Measurements from ENCODE around the gene GDF7.

The GDF7 gene

GRCh38 chr2:20676353-20677215, 9.6 kb downstream of the GDF7 start:
- Histone ChIP-seq H2BK5ac (ENCODE audit: low read depth, low read length, poor library complexity, severe bottlenecking) (no peak overlapping the region), H3K27me3 (ENCODE audit: control insufficient read depth in 1 of 2, insufficient read depth in 1 of 2, low read length in 2 of 2) (peaks cover 0 to 27% of the 10 kb centered on the region in 2 experiments), H2AK5ac (ENCODE audit: low read length, severe bottlenecking) (no peak overlapping the region), H2BK12ac (ENCODE audit: low read length in 2 of 2) (no peak overlapping the region), H3K36me3 (ENCODE audit: control insufficient read depth in 1 of 2, insufficient read depth in 2 of 2, low read depth in 1 of 2, low read length in 2 of 2) (peaks cover 16 to 52% of the 10 kb centered on the region in 2 experiments), H3K23ac (ENCODE audit: low read length in 2 of 2) (no peak overlapping the region), H2BK120ac (ENCODE audit: low read depth, low read length) (no peak overlapping the region), H4K91ac (ENCODE audit: low read length) (no peak overlapping the region), H4K8ac (ENCODE audit: low read length) (no peak overlapping the region), H2AFZ (ENCODE audit: low read depth, low read length) (no peak overlapping the region), H3K79me1 (replicated peaks; ENCODE audit: low read length, poor library complexity, severe bottlenecking) (peaks cover 4% of the 10 kb centered on the region), H2BK15ac (ENCODE audit: low read depth, poor library complexity, severe bottlenecking) (no peak overlapping the region), H3K9me3 (ENCODE audit: control insufficient read depth, low read length) (no peaks in the 10 kb centered on the region), H3K14ac (ENCODE audit: low read length in 2 of 2) (no peak overlapping the region), H3K4ac (ENCODE audit: low read depth in 1 of 2, low read length in 2 of 2) (no peak overlapping the region), H3K4me3 (ENCODE audit: insufficient read depth in 1 of 2, low read depth in 1 of 2, low read length in 2 of 2) (no peak overlapping the region), H3K4me1 (ENCODE audit: control insufficient read depth, insufficient read depth, low read depth, low read length) (peaks cover 34% of the 10 kb centered on the region), H3K9ac (ENCODE audit: low read length) (no peak overlapping the region), H3K4me2 (ENCODE audit: low read length, poor library complexity, severe bottlenecking) (no peak overlapping the region), H3K27ac (ENCODE audit: low read length, poor library complexity, severe bottlenecking) (no peak overlapping the region), H3K18ac (ENCODE audit: low read depth in 1 of 2, low read length in 2 of 2) (no peak overlapping the region)
- WGBS: 89% methylated on average over 12 of the region's 12 CpGs
- DNase-seq: no peak

GRCh38 chr2:20677301-20678085, 10.5 kb downstream of the GDF7 start:
- no peak overlapping the region for H2AFZ ChIP-seq (ENCODE audit: low read depth, low read length)
- peaks cover 0 to 18% of the 10 kb centered on the region in 2 experiments for H3K27me3 ChIP-seq (ENCODE audit: control insufficient read depth in 1 of 2, insufficient read depth in 1 of 2, low read length in 2 of 2)
- H3K27ac ChIP-seq (ENCODE audit: low read length, poor library complexity, severe bottlenecking): no peak overlapping the region
- no peak overlapping the region for H4K8ac ChIP-seq (ENCODE audit: low read length)
- DNase-seq: no peak
- H3K9me3 ChIP-seq (ENCODE audit: control insufficient read depth, low read length): no peaks in the 10 kb centered on the region
- WGBS: 83% methylated on average over 15 of the region's 15 CpGs
- H3K9ac ChIP-seq (ENCODE audit: low read length): no peak overlapping the region
- H3K79me1 ChIP-seq (replicated peaks; ENCODE audit: low read length, poor library complexity, severe bottlenecking): peaks cover 2% of the 10 kb centered on the region
- no peak overlapping the region for H2AK5ac ChIP-seq (ENCODE audit: low read length, severe bottlenecking)
- no peak overlapping the region for H2BK15ac ChIP-seq (ENCODE audit: low read depth, poor library complexity, severe bottlenecking)
- no peak overlapping the region for H2BK5ac ChIP-seq (ENCODE audit: low read depth, low read length, poor library complexity, severe bottlenecking)
- H3K4ac ChIP-seq (ENCODE audit: low read depth in 1 of 2, low read length in 2 of 2): no peak overlapping the region
- no peak overlapping the region for H3K23ac ChIP-seq (ENCODE audit: low read length in 2 of 2)
- H3K4me3 ChIP-seq (ENCODE audit: insufficient read depth in 1 of 2, low read depth in 1 of 2, low read length in 2 of 2): no peak overlapping the region
- no peak overlapping the region for H2BK12ac ChIP-seq (ENCODE audit: low read length in 2 of 2)
- H3K4me1 ChIP-seq (ENCODE audit: control insufficient read depth, insufficient read depth, low read depth, low read length): peaks cover 35% of the 10 kb centered on the region
- H3K36me3 ChIP-seq (ENCODE audit: control insufficient read depth in 1 of 2, insufficient read depth in 2 of 2, low read depth in 1 of 2, low read length in 2 of 2): peaks cover 17 to 48% of the 10 kb centered on the region in 2 experiments
- no peak overlapping the region for H4K91ac ChIP-seq (ENCODE audit: low read length)
- H3K14ac ChIP-seq (ENCODE audit: low read length in 2 of 2): no peak overlapping the region
- no peak overlapping the region for H2BK120ac ChIP-seq (ENCODE audit: low read depth, low read length)
- H3K18ac ChIP-seq (ENCODE audit: low read depth in 1 of 2, low read length in 2 of 2): no peak overlapping the region
- no peak overlapping the region for H3K4me2 ChIP-seq (ENCODE audit: low read length, poor library complexity, severe bottlenecking)

- H3K9ac ChIP-seq (ENCODE audit: low read length): no peak overlapping the region
- H3K18ac ChIP-seq (ENCODE audit: low read depth in 1 of 2, low read length in 2 of 2): no peak overlapping the region
- peaks cover 34% of the 10 kb centered on the region for H3K4me1 ChIP-seq (ENCODE audit: control insufficient read depth, insufficient read depth, low read depth, low read length)
- H2BK12ac ChIP-seq (ENCODE audit: low read length in 2 of 2): no peak overlapping the region
- no peak overlapping the region for H3K4me2 ChIP-seq (ENCODE audit: low read length, poor library complexity, severe bottlenecking)
- H3K9me3 ChIP-seq (ENCODE audit: control insufficient read depth, low read length): no peaks in the 10 kb centered on the region
- no peak overlapping the region for H2BK5ac ChIP-seq (ENCODE audit: low read depth, low read length, poor library complexity, severe bottlenecking)
- no peak overlapping the region for H4K8ac ChIP-seq (ENCODE audit: low read length)
- no peak overlapping the region for H2AFZ ChIP-seq (ENCODE audit: low read depth, low read length)
- H2BK15ac ChIP-seq (ENCODE audit: low read depth, poor library complexity, severe bottlenecking): no peak overlapping the region
- no peak overlapping the region for H3K23ac ChIP-seq (ENCODE audit: low read length in 2 of 2)
- H4K91ac ChIP-seq (ENCODE audit: low read length): no peak overlapping the region
- H3K4ac ChIP-seq (ENCODE audit: low read depth in 1 of 2, low read length in 2 of 2): no peak overlapping the region
- peaks cover 18 to 48% of the 10 kb centered on the region in 2 experiments for H3K36me3 ChIP-seq (ENCODE audit: control insufficient read depth in 1 of 2, insufficient read depth in 2 of 2, low read depth in 1 of 2, low read length in 2 of 2)
- WGBS: no CpG with 5 or more reads among the region's 1 CpG
- H3K14ac ChIP-seq (ENCODE audit: low read length in 2 of 2): no peak overlapping the region
- H2AK5ac ChIP-seq (ENCODE audit: low read length, severe bottlenecking): no peak overlapping the region
- peaks cover 0 to 13% of the 10 kb centered on the region in 2 experiments for H3K27me3 ChIP-seq (ENCODE audit: control insufficient read depth in 1 of 2, insufficient read depth in 1 of 2, low read length in 2 of 2)
- DNase-seq: no peak
- H3K4me3 ChIP-seq (ENCODE audit: insufficient read depth in 1 of 2, low read depth in 1 of 2, low read length in 2 of 2): no peak overlapping the region
- H3K27ac ChIP-seq (ENCODE audit: low read length, poor library complexity, severe bottlenecking): no peak overlapping the region
- peaks cover 4% of the 10 kb centered on the region for H3K79me1 ChIP-seq (replicated peaks; ENCODE audit: low read length, poor library complexity, severe bottlenecking)
- no peak overlapping the region for H2BK120ac ChIP-seq (ENCODE audit: low read depth, low read length)
These were observed 11.1 kb downstream of the GDF7 start for GRCh38 chr2:20678086-20678395.

- Histone ChIP-seq H3K4me3 (ENCODE audit: insufficient read depth in 1 of 2, low read depth in 1 of 2, low read length in 2 of 2) (no peak overlapping the region), H2BK12ac (ENCODE audit: low read length in 2 of 2) (no peak overlapping the region), H3K4me2 (ENCODE audit: low read length, poor library complexity, severe bottlenecking) (no peak overlapping the region), H2BK120ac (ENCODE audit: low read depth, low read length) (no peak overlapping the region), H2BK15ac (ENCODE audit: low read depth, poor library complexity, severe bottlenecking) (no peak overlapping the region), H2BK5ac (ENCODE audit: low read depth, low read length, poor library complexity, severe bottlenecking) (no peak overlapping the region), H3K36me3 (ENCODE audit: control insufficient read depth in 1 of 2, insufficient read depth in 2 of 2, low read depth in 1 of 2, low read length in 2 of 2) (peaks cover 23 to 51% of the 10 kb centered on the region in 2 experiments), H3K27me3 (ENCODE audit: control insufficient read depth in 1 of 2, insufficient read depth in 1 of 2, low read length in 2 of 2) (peaks cover 0 to 7% of the 10 kb centered on the region in 2 experiments), H2AFZ (ENCODE audit: low read depth, low read length) (no peak overlapping the region), H3K14ac (ENCODE audit: low read length in 2 of 2) (no peak overlapping the region), H2AK5ac (ENCODE audit: low read length, severe bottlenecking) (no peak overlapping the region), H3K23ac (ENCODE audit: low read length in 2 of 2) (no peak overlapping the region), H3K79me1 (replicated peaks; ENCODE audit: low read length, poor library complexity, severe bottlenecking) (peaks cover 5% of the 10 kb centered on the region), H3K18ac (ENCODE audit: low read depth in 1 of 2, low read length in 2 of 2) (no peak overlapping the region), H3K9ac (ENCODE audit: low read length) (no peak overlapping the region), H4K91ac (ENCODE audit: low read length) (no peak overlapping the region), H3K4me1 (ENCODE audit: control insufficient read depth, insufficient read depth, low read depth, low read length) (peaks cover 32% of the 10 kb centered on the region), H4K8ac (ENCODE audit: low read length) (no peak overlapping the region), H3K4ac (ENCODE audit: low read depth in 1 of 2, low read length in 2 of 2) (no peak overlapping the region), H3K27ac (ENCODE audit: low read length, poor library complexity, severe bottlenecking) (no peak overlapping the region), H3K9me3 (ENCODE audit: control insufficient read depth, low read length) (no peaks in the 10 kb centered on the region)
- no peak for DNase-seq
- 83% methylated on average over 1 of the region's 2 CpGs for WGBS
These were observed 11.8 kb downstream of the GDF7 start for GRCh38 chr2:20678780-20679179.

Measured in mesenchymal stem cell (in vitro differentiated cells and primary cell).